SK-N-SH (cell line): ENCODE measurements around the gene LRRC56. TPM values are rescaled to one million over a fixed set of nuclear protein-coding genes. Genes with fewer than 3 reads are reported as not detected.

Experiments used
- CTCF ChIA-PET: fragments of 300-600, 350-600 bp; formaldehyde crosslinking; extraction: SDS; loops from one replicate; lab custom pipeline; 2021; lab: Yijun Ruan, JAX
- POLR2A ChIA-PET: fragments of 350-600 bp; sonication (Branson Sonifier 250); formaldehyde crosslinking; extraction: SDS; loops from one replicate; lab custom pipeline; 2020; ENCODE audit warnings: antibody characterized with exemption, inconsistent platforms; lab: Yijun Ruan, JAX
- DNase-seq: peaks from one replicate; pipeline ENCODE4 v3.0.0; 2012
- H2AFZ ChIP-seq: fragments of 200-600 bp; sonication (generic); 2 replicates; pipeline ENCODE4 v1.8.1; 2016; ENCODE audit warnings: antibody characterized with exemption, mild to moderate bottlenecking, low read depth
- H3F3A ChIP-seq: fragments of 200-600 bp; sonication (generic); replicated peaks from 2 replicates; pipeline ENCODE3; 2016; ENCODE audit warnings: antibody characterized with exemption, mild to moderate bottlenecking; ENCODE audit not compliant: insufficient read depth
- H3K27ac ChIP-seq, 2 experiments: fragments of 200-500 bp in 1 of 2; fragments of 200-600 bp in 1 of 2; sonication (Bioruptor generic) in 1 of 2; sonication (generic), shearing (Covaris generic) in 1 of 2; 2 replicates each; pipeline versions ENCODE4 v1.5.1 to v1.6.1; 2014 to 2016; ENCODE audit warnings: low read depth in 2 of 2, inconsistent platforms in 1 of 2, low read length in 1 of 2, mild to moderate bottlenecking in 1 of 2, mixed read lengths in 1 of 2
- H3K27me3 ChIP-seq: fragments of 200-600 bp; sonication (generic), shearing (Covaris generic); 2 replicates; pipeline ENCODE4 v1.6.1; 2016; ENCODE audit warnings: mixed run types; ENCODE audit not compliant: insufficient read depth
- H3K36me3 ChIP-seq, 2 experiments: fragments of 200-500 bp in 1 of 2; fragments of 200-600 bp in 1 of 2; sonication (Bioruptor generic) in 1 of 2; sonication (generic) in 1 of 2; replicated peaks in 1 of 2; 2 replicates each; pipeline versions ENCODE3 to v1.5.1; 2014 to 2016; ENCODE audit warnings: low read length in 1 of 2, mild to moderate bottlenecking in 1 of 2; ENCODE audit not compliant: insufficient read depth in 2 of 2, control insufficient read depth in 1 of 2
- H3K4me1 ChIP-seq, 2 experiments: fragments of 200-500 bp in 1 of 2; fragments of 200-600 bp in 1 of 2; sonication (Bioruptor generic) in 1 of 2; sonication (generic), shearing (Covaris generic) in 1 of 2; 2 replicates each; pipeline versions ENCODE4 v1.5.1 to v1.6.1; 2014 to 2016; ENCODE audit warnings: low read depth in 1 of 2, low read length in 1 of 2, mixed run types in 1 of 2; ENCODE audit not compliant: insufficient read depth in 2 of 2, control insufficient read depth in 1 of 2
- H3K4me2 ChIP-seq: fragments of 200-600 bp; sonication (generic), shearing (Covaris generic); 2 replicates; pipeline ENCODE4 v1.6.1; 2017; ENCODE audit warnings: mixed run types
- H3K4me3 ChIP-seq, 2 experiments: fragments of 200-500 bp in 1 of 2; fragments of 200-600 bp in 1 of 2; sonication (Bioruptor generic) in 1 of 2; sonication (generic), shearing (Covaris generic) in 1 of 2; 2 replicates each; pipeline versions ENCODE4 v1.5.1 to v1.8.1; 2014 to 2016; ENCODE audit warnings: low read depth in 2 of 2, inconsistent platforms in 1 of 2, low read length in 1 of 2, mild to moderate bottlenecking in 1 of 2, mixed read lengths in 1 of 2, moderate library complexity in 1 of 2
- H3K79me2 ChIP-seq: fragments of 200-600 bp; sonication (generic); 2 replicates; pipeline ENCODE4 v1.8.1; 2017; ENCODE audit warnings: mild to moderate bottlenecking; ENCODE audit not compliant: insufficient read depth
- H3K9ac ChIP-seq: fragments of 200-600 bp; sonication (generic); 2 replicates; pipeline ENCODE4 v1.6.1; 2017; ENCODE audit warnings: mixed run types
- H3K9me2 ChIP-seq: fragments of 200-600 bp; sonication (generic); 2 replicates; pipeline ENCODE4 v1.6.1; 2017; ENCODE audit warnings: mixed run types
- H3K9me3 ChIP-seq: fragments of 200-600 bp; sonication (generic); 2 replicates; pipeline ENCODE4 v1.6.1; 2017; ENCODE audit warnings: mixed run types, mild to moderate bottlenecking, moderate library complexity
- H4K20me1 ChIP-seq: fragments of 200-600 bp; sonication (generic); 2 replicates; pipeline ENCODE4 v1.6.1; 2017; ENCODE audit warnings: mild to moderate bottlenecking, mixed run types; ENCODE audit not compliant: insufficient read depth
- CHD2 ChIP-seq: fragments of 150-350 bp; IDR thresholded peaks from 2 replicates; pipeline ENCODE4 v1.6.1; 2018; ENCODE audit warnings: low read length; ENCODE audit not compliant: partially characterized antibody
- GABPA ChIP-seq: IDR thresholded peaks from 2 replicates; pipeline ENCODE4 v1.4.0; 2012; ENCODE audit warnings: low read depth, mild to moderate bottlenecking
- IRF3 ChIP-seq: fragments of 150-350 bp; IDR thresholded peaks from 2 replicates; pipeline ENCODE4 v1.6.1; 2016; ENCODE audit warnings: mild to moderate bottlenecking, low read depth, low read length
- MAX ChIP-seq: IDR thresholded peaks from 2 replicates; pipeline ENCODE4 v1.4.0; 2012; ENCODE audit warnings: low read depth
- MEF2A ChIP-seq: IDR thresholded peaks from 2 replicates; pipeline ENCODE4 v1.4.0; 2012; ENCODE audit warnings: low read depth, borderline replicate concordance
- MXI1 ChIP-seq: IDR thresholded peaks from 2 replicates; pipeline ENCODE4 v1.6.1; 2012; ENCODE audit warnings: mild to moderate bottlenecking, low read depth, low read length, improper control_type of control experiment
- NFIC ChIP-seq: IDR thresholded peaks from 2 replicates; pipeline ENCODE4 v1.4.0; 2012; ENCODE audit warnings: borderline replicate concordance
- NRF1 ChIP-seq: IDR thresholded peaks from 2 replicates; pipeline ENCODE4 v1.6.1; 2012; ENCODE audit warnings: low read depth, mild to moderate bottlenecking, low read length
- POLR2AphosphoS5 ChIP-seq: IDR thresholded peaks from 2 replicates; pipeline ENCODE4 v1.6.1; 2012; ENCODE audit warnings: low read depth, low read length
- RXRA ChIP-seq: IDR thresholded peaks from 2 replicates; pipeline ENCODE4 v1.4.0; 2012; ENCODE audit warnings: low read depth, mild to moderate bottlenecking, borderline replicate concordance
- TAF1 ChIP-seq: IDR thresholded peaks from 2 replicates; pipeline ENCODE4 v1.6.1; 2012; ENCODE audit warnings: low read depth, mild to moderate bottlenecking, low read length, moderate library complexity, borderline replicate concordance
- TEAD4 ChIP-seq: IDR thresholded peaks from 2 replicates; pipeline ENCODE4 v1.4.0; 2012; ENCODE audit warnings: mild to moderate bottlenecking, borderline replicate concordance; ENCODE audit not compliant: insufficient read depth
- WGBS: methylation state at CpG from one replicate; pipeline ENCODE4 v1.1.6; 2017; ENCODE audit warnings: low lambda C conversion rate; 5-methylcytosine and 5-hydroxymethylcytosine counted together
- polyA plus RNA-seq, 3 experiments: library from polyadenylated mRNA; depleted of rRNA; stranded (reverse); fragments of >200 nt; gene quantifications; 2 replicates each; pipeline ENCODE4 v1.2.3, GENCODE V29; 2012
- TF ChIP-seq, protein P1 (sequence below): IDR thresholded peaks from 2 replicates; pipeline ENCODE4; 2012

Gene LRRC56
- polyA plus RNA-seq, 1 of the 3 experiments (the other 2 are of a cell fraction) = 1.2 TPM

- TF ChIP-seq, protein P1, sequence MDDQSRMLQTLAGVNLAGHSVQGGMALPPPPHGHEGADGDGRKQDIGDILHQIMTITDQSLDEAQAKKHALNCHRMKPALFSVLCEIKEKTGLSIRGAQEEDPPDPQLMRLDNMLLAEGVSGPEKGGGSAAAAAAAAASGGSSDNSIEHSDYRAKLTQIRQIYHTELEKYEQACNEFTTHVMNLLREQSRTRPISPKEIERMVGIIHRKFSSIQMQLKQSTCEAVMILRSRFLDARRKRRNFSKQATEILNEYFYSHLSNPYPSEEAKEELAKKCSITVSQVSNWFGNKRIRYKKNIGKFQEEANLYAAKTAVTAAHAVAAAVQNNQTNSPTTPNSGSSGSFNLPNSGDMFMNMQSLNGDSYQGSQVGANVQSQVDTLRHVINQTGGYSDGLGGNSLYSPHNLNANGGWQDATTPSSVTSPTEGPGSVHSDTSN = peak; percentile 18; the same call in 1 of the 2 replicates
- TF ChIP-seq MXI1 (peak; percentile 40; the same call in 1 of the 2 replicates), MAX (peak; percentile 74), POLR2AphosphoS5 (peak; percentile 15; the same call in 1 of the 2 replicates), TAF1 (peak; percentile 33; the same call in 1 of the 2 replicates), CHD2 (no peak), NRF1 (peak; percentile 26; the same call in 1 of the 2 replicates), IRF3 (no peak)
- Histone ChIP-seq H3K4me3 (peak within 1 kb of the TSS; percentile 86 to 87), H3K4me2 (peak within 1 kb of the TSS; percentile 99), H2AFZ (peak within 1 kb of the TSS; percentile 84; the same call in 1 of the 2 replicates), H3F3A (peaks cover 4% of the 10 kb centered on the region), H3K9me3 (no peaks in the 10 kb centered on the region), H3K9ac (peak within 1 kb of the TSS; percentile 91), H3K36me3 (peaks cover 10 to 19% of the 10 kb centered on the region in 2 experiments), H3K27ac (peak within 1 kb of the TSS; percentile 98 to 99), H3K4me1 (peaks cover 7 to 9% of the 10 kb centered on the region in 2 experiments; a peak in 2 of 4 replicates), H4K20me1 (0 out of 2 replicates have a peak, but pooled peaks cover 7% of the 10 kb centered on the region), H3K9me2 (no peaks in the 10 kb centered on the region), H3K27me3 (no peaks in the 10 kb centered on the region), H3K79me2 (peaks cover 57% of the 10 kb centered on the region)
- POLR2A ChIA-PET = interaction anchor here (0.9 to 1.0 kb wide), 3 partner anchors 9 to 69 kb away, joined by 3 to 4 read pairs (median 3); partner anchors contain the start of gene PHRF1
- 0% methylated on average over 4 of the region's 93 CpGs for WGBS
- CTCF ChIA-PET = interaction anchor here (0.7 to 2.2 kb wide), 5 partner anchors 9 to 277 kb away, joined by 3 to 16 read pairs (median 3); partner anchors contain the start of gene HRAS
- DNase-seq = peak; percentile 100
Observed at GRCh38 chr11:506995-507726, 30.2 kb upstream of the LRRC56 start, which contains the start of gene RNH1. TSS of gene RNH1 (minus strand) at chr11:507242. CDS start at chr11:502162, 5,080 bp downstream.

- Histone ChIP-seq H3K4me2 (peak overlapping the region; percentile 99), H3K9me3 (no peaks in the 10 kb centered on the region), H3K79me2 (peaks cover 49% of the 10 kb centered on the region), H3K9me2 (no peaks in the 10 kb centered on the region), H3K36me3 (peaks cover 6 to 19% of the 10 kb centered on the region in 2 experiments), H3K4me3 (peak overlapping the region; percentile 68 to 79), H3K27me3 (no peaks in the 10 kb centered on the region), H3F3A (peaks cover 4% of the 10 kb centered on the region), H3K4me1 (peaks cover 7 to 9% of the 10 kb centered on the region in 2 experiments; a peak in 2 of 4 replicates), H4K20me1 (no peaks in the 10 kb centered on the region), H2AFZ (no peak overlapping the region), H3K9ac (peak overlapping the region; percentile 74), H3K27ac (peak overlapping the region; percentile 42 to 58; a peak in 3 of 4 replicates)
- 88% methylated on average over 13 of the region's 45 CpGs for WGBS
- no peak for DNase-seq
- ChIA-PET CTCF (interaction anchor here (0.9 to 2.2 kb wide), 3 partner anchors 11 to 276 kb away, joined by 3 to 16 read pairs (median 4); no protein-coding TSS in a partner anchor), POLR2A (no interaction called here)
- TF ChIP-seq MEF2A = no peak
- TF ChIP-seq RXRA = no peak
- no peak for TF ChIP-seq NFIC
- no peak for TF ChIP-seq GABPA
- TF ChIP-seq TEAD4 = no peak
- TF ChIP-seq, protein P1 = no peak
Observed at GRCh38 chr11:507727-508515, 29.4 kb upstream of the LRRC56 start.
